Stomach smooth muscle (tissue), 2 donors: Measurements from ENCODE around the gene RALGPS1.

Source experiments
- H3K27ac ChIP-seq: one replicate; pipeline ENCODE4 v1.7.0; 2013; ENCODE audit warnings: mild to moderate bottlenecking, low read length, inconsistent platforms
- H3K27me3 ChIP-seq, 2 donors: one replicate each; pipeline ENCODE4 v1.7.0; 2013; ENCODE audit warnings: low read length in 2 of 2; ENCODE audit not compliant: insufficient read depth in 2 of 2, control insufficient read depth in 1 of 2
- H3K36me3 ChIP-seq, 2 donors: one replicate each; pipeline ENCODE4 v1.7.0; 2013; ENCODE audit warnings: low read length in 2 of 2; ENCODE audit not compliant: control insufficient read depth in 2 of 2, insufficient read depth in 2 of 2
- H3K4me1 ChIP-seq: one replicate; pipeline ENCODE4 v1.7.0; 2013; ENCODE audit warnings: low read length; ENCODE audit not compliant: control insufficient read depth, insufficient read depth
- H3K4me3 ChIP-seq, 2 donors: one replicate each; pipeline ENCODE4 v1.7.0; 2013; ENCODE audit warnings: low read length in 2 of 2
- H3K9ac ChIP-seq, 2 donors: one replicate each; pipeline ENCODE4 v1.7.0; 2013; ENCODE audit warnings: low read length in 2 of 2, mild to moderate bottlenecking in 1 of 2
- H3K9me3 ChIP-seq, 2 donors: one replicate each; pipeline ENCODE4 v1.7.0; 2013; ENCODE audit warnings: low read length in 2 of 2; ENCODE audit not compliant: control insufficient read depth in 2 of 2
- donor health status: healthy.
- donor health status: Pancreatic carcinoma.

Gene RALGPS1

GRCh38 chr9:126914458-126915280, at the start of gene RALGPS1:
Gene RALGPS1, plus strand, starts transcription at chr9:126914782. Its CDS starts 47,508 bp downstream, at chr9:126962290.
- Histone ChIP-seq H3K4me1 (peaks cover 9% of the 10 kb centered on the region), H3K9me3 (no peaks in the 10 kb centered on the region), H3K27ac (no peak within 1 kb of the TSS), H3K9ac (peak within 1 kb of the TSS; percentile 3 to 36), H3K4me3 (peak within 1 kb of the TSS; percentile 43 to 72), H3K36me3 (no peaks in the 10 kb centered on the region), H3K27me3 (peaks cover 0 to 2% of the 10 kb centered on the region in 2 donors)

DNA sequence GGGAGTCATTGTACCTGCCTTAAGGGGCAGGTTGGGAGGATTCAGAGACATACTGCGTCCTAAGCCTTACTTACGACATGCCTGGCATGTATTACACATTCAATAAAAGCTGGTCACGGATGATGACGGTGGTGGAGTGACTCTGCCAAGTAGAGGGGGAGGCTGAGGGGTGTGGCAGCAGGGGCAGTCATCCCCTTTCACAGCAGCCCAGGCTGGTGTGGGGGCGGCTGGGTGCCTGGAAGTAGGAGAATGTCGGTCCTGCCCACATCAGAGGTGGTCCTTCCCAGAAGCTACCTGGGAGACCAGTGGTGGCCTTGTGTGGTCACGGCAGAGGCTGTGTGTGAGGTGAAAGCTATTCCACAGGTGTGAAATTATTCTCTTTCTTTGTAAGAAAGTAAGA, 45.2 kb upstream of the RALGPS1 start:
- peaks cover 5 to 9% of the 10 kb centered on the region in 2 donors for H3K36me3 ChIP-seq
- H3K4me1 ChIP-seq = no peaks in the 10 kb centered on the region
- H3K27ac ChIP-seq = no peak overlapping the region
- H3K27me3 ChIP-seq = no peaks in the 10 kb centered on the region
- H3K9me3 ChIP-seq = no peaks in the 10 kb centered on the region
- H3K9ac ChIP-seq = no peak overlapping the region
- H3K4me3 ChIP-seq = no peak overlapping the region

- no peak overlapping the region for H3K4me3 ChIP-seq
- no peaks in the 10 kb centered on the region for H3K27me3 ChIP-seq
- H3K9me3 ChIP-seq = no peaks in the 10 kb centered on the region
- H3K36me3 ChIP-seq = peaks cover 0 to 4% of the 10 kb centered on the region in 2 donors
- no peaks in the 10 kb centered on the region for H3K4me1 ChIP-seq
- H3K27ac ChIP-seq = no peak overlapping the region
- H3K9ac ChIP-seq = no peak overlapping the region
Measured at GRCh38 chr9:126872516-126872915, 42.1 kb upstream of the RALGPS1 start.

- H3K4me1 ChIP-seq = no peaks in the 10 kb centered on the region
- no peaks in the 10 kb centered on the region for H3K27me3 ChIP-seq
- H3K36me3 ChIP-seq = peaks cover 0 to 5% of the 10 kb centered on the region in 2 donors
- no peak overlapping the region for H3K9ac ChIP-seq
- H3K4me3 ChIP-seq = no peak overlapping the region
- no peak overlapping the region for H3K27ac ChIP-seq
- H3K9me3 ChIP-seq = no peaks in the 10 kb centered on the region
Measured at GRCh38 chr9:126874546-126875314, 39.9 kb upstream of the RALGPS1 start.

GRCh38 chr9:126875756-126876510, 38.6 kb upstream of the RALGPS1 start:
- no peaks in the 10 kb centered on the region for H3K9me3 ChIP-seq
- peaks cover 9 to 17% of the 10 kb centered on the region in 2 donors for H3K36me3 ChIP-seq
- no peak overlapping the region for H3K4me3 ChIP-seq
- H3K27ac ChIP-seq = no peak overlapping the region
- H3K4me1 ChIP-seq = no peaks in the 10 kb centered on the region
- H3K27me3 ChIP-seq = no peaks in the 10 kb centered on the region
- no peak overlapping the region for H3K9ac ChIP-seq

- H3K27ac ChIP-seq = no peak overlapping the region
- H3K36me3 ChIP-seq = peaks cover 11 to 17% of the 10 kb centered on the region in 2 donors
- no peak overlapping the region for H3K4me3 ChIP-seq
- H3K27me3 ChIP-seq = no peaks in the 10 kb centered on the region
- no peak overlapping the region for H3K9ac ChIP-seq
- H3K4me1 ChIP-seq = no peaks in the 10 kb centered on the region
- H3K9me3 ChIP-seq = no peaks in the 10 kb centered on the region
Measured at GRCh38 chr9:126876531-126876930, 38.1 kb upstream of the RALGPS1 start.

- H3K4me1 ChIP-seq = no peaks in the 10 kb centered on the region
- no peaks in the 10 kb centered on the region for H3K27me3 ChIP-seq
- H3K4me3 ChIP-seq = no peak overlapping the region
- H3K27ac ChIP-seq = no peak overlapping the region
- peaks cover 17 to 18% of the 10 kb centered on the region in 2 donors for H3K36me3 ChIP-seq
- H3K9ac ChIP-seq = no peak overlapping the region
- H3K9me3 ChIP-seq = no peaks in the 10 kb centered on the region
Measured at GRCh38 chr9:126877418-126877817, 37.2 kb upstream of the RALGPS1 start.

DNA sequence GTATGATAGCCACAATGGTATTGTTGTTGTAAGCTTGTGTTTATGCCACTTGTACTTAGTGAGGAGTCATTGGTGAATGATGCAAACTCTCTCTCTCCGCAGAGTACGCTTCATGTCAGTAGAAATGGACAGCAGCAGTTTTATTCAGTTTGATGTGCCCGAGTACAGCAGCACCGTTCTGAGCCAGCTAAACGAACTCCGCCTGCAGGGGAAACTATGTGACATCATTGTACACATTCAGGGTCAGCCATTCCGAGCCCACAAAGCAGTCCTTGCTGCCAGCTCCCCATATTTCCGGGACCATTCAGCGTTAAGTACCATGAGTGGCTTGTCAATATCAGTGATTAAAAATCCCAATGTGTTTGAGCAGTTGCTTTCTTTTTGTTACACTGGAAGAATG, 35.3 kb upstream of the RALGPS1 start:
- Histone ChIP-seq H3K27me3 (no peaks in the 10 kb centered on the region), H3K9ac (no peak overlapping the region), H3K9me3 (no peaks in the 10 kb centered on the region), H3K27ac (no peak overlapping the region), H3K4me1 (no peaks in the 10 kb centered on the region), H3K36me3 (peaks cover 21 to 23% of the 10 kb centered on the region in 2 donors), H3K4me3 (no peak overlapping the region)

GRCh38 chr9:126880226-126880946, 34.2 kb upstream of the RALGPS1 start:
- H3K27me3 ChIP-seq = no peaks in the 10 kb centered on the region
- no peak overlapping the region for H3K27ac ChIP-seq
- H3K4me3 ChIP-seq = no peak overlapping the region
- H3K36me3 ChIP-seq = peaks cover 21 to 25% of the 10 kb centered on the region in 2 donors
- H3K9me3 ChIP-seq = no peaks in the 10 kb centered on the region
- H3K9ac ChIP-seq = no peak overlapping the region
- no peaks in the 10 kb centered on the region for H3K4me1 ChIP-seq

DNA sequence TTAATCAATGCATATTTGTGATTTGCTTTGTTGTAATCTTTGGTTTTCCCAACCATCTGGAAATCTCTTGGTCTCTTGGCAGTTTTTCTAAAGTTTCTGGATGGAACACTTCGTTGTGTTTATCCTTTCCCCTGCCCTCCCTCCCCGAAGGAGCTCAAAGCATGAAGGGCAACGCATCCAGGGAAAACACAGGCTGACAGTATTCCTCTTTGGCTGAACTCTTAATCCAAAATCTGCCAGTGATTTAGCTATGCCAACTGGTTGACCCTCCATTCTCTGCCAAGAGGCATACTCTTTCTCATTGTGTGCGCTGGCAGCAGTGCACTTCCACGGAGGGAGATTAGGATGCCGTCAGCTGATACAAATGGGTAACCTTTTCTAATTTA, 33.6 kb upstream of the RALGPS1 start:
- H3K27ac ChIP-seq = no peak overlapping the region

More for the DNA sequence above, 33.6 kb upstream of the RALGPS1 start:
- Histone ChIP-seq H3K4me3 (no peak overlapping the region), H3K4me1 (no peaks in the 10 kb centered on the region), H3K27me3 (no peaks in the 10 kb centered on the region), H3K9ac (no peak overlapping the region), H3K9me3 (no peaks in the 10 kb centered on the region), H3K36me3 (peaks cover 21 to 25% of the 10 kb centered on the region in 2 donors)
